SK-MEL-5 (cell line): ENCODE results near the gene EXOC4. TPM values are rescaled to one million over a fixed set of nuclear protein-coding genes. Genes with fewer than 3 reads are reported as not detected.

Experiments
- DNase-seq: peaks from one replicate; pipeline ENCODE4 v3.0.0-alpha.2; 2016; ENCODE audit warnings: low read depth, low spot score
- in situ Hi-C: cut with HindIII; loops from 2 replicates; pipeline ENCODE4 v1.10.0; 2016; ENCODE audit warnings: low sequenced_read_pairs, high pct_unique_total_duplicates, low pct_unique_long_range_greater_than_20kb
- total RNA-seq: library from RNA; depleted of rRNA; stranded (reverse); fragments of >200 nt; shearing (Covaris generic); gene quantifications from 2 replicates; pipeline ENCODE4 v1.2.3, GENCODE V29; 2014

EXOC4 gene
- total RNA-seq, 1 experiment from 2014 or later = 70.3 TPM

- in situ Hi-C loops = no loop called here
- DNase-seq = peak; percentile 45
Observed at GRCh38 chr7:133344275-133344674, 91.4 kb downstream of the EXOC4 start.

- no peak for DNase-seq
- in situ Hi-C loops = no loop called here
Observed at GRCh38 chr7:133345690-133346421, 93.0 kb downstream of the EXOC4 start.

- in situ Hi-C loops = no loop called here
Observed at GRCh38 chr7:133348250-133348649, 95.4 kb downstream of the EXOC4 start.

GRCh38 chr7:133349101-133349500 is 96.2 kb downstream of the EXOC4 start:
- DNase-seq = no peak
- in situ Hi-C loops = no loop called here

More at GRCh38 chr7:133348250-133348649, 95.4 kb downstream of the EXOC4 start:
- DNase-seq = no peak

GRCh38 chr7:133352430-133352829 is 99.6 kb downstream of the EXOC4 start:
- no peak for DNase-seq
- in situ Hi-C loops = no loop called here

- no peak for DNase-seq
- in situ Hi-C loops = no loop called here
Observed at GRCh38 chr7:133353775-133354174, 100.9 kb downstream of the EXOC4 start.

- DNase-seq = no peak
- in situ Hi-C loops = no loop called here
Observed at GRCh38 chr7:133354546-133355324, 101.9 kb downstream of the EXOC4 start.

- in situ Hi-C loops = no loop called here
- no peak for DNase-seq
Observed at GRCh38 chr7:133355325-133355708, 102.4 kb downstream of the EXOC4 start.

- DNase-seq = no peak
- in situ Hi-C loops = no loop called here
Observed at GRCh38 chr7:133355822-133356221, 102.9 kb downstream of the EXOC4 start.

- in situ Hi-C loops = no loop called here
- no peak for DNase-seq
Observed at GRCh38 chr7:133358708-133359107, 105.8 kb downstream of the EXOC4 start.

- in situ Hi-C loops = no loop called here
- DNase-seq = no peak
Observed at GRCh38 chr7:133359449-133359848, 106.6 kb downstream of the EXOC4 start.

GRCh38 chr7:133360201-133360600 is 107.3 kb downstream of the EXOC4 start:
- in situ Hi-C loops = no loop called here

GRCh38 chr7:133361806-133362205 is 108.9 kb downstream of the EXOC4 start:
- in situ Hi-C loops = no loop called here
- DNase-seq = no peak

More at GRCh38 chr7:133360201-133360600, 107.3 kb downstream of the EXOC4 start:
- no peak for DNase-seq

- DNase-seq = no peak
- in situ Hi-C loops = no loop called here
Observed at GRCh38 chr7:133364959-133365690, 112.2 kb downstream of the EXOC4 start.

GRCh38 chr7:133365917-133366316 is 113.0 kb downstream of the EXOC4 start:
- no peak for DNase-seq

GRCh38 chr7:133367561-133367960 is 114.7 kb downstream of the EXOC4 start:
- no peak for DNase-seq
- in situ Hi-C loops = no loop called here

More at GRCh38 chr7:133365917-133366316, 113.0 kb downstream of the EXOC4 start:
- in situ Hi-C loops = no loop called here

GRCh38 chr7:133369130-133369529 is 116.3 kb downstream of the EXOC4 start:
- in situ Hi-C loops = no loop called here
- DNase-seq = no peak

GRCh38 chr7:133371616-133372015 is 118.7 kb downstream of the EXOC4 start:
- DNase-seq = no peak
- in situ Hi-C loops = no loop called here
